ENCODE measurements around the gene LDLR. TPM values are rescaled to one million over a fixed set of nuclear protein-coding genes. Genes with fewer than 3 reads are reported as not detected.
"Not testable (repeated sequence)": the region's sequence is repeated elsewhere in the genome, so short reads cannot be mapped to it uniquely, and the experiment has no call there.

The LDLR gene
- total RNA-seq, 1 donor from 2014 or later = 39.3 TPM

DNA sequence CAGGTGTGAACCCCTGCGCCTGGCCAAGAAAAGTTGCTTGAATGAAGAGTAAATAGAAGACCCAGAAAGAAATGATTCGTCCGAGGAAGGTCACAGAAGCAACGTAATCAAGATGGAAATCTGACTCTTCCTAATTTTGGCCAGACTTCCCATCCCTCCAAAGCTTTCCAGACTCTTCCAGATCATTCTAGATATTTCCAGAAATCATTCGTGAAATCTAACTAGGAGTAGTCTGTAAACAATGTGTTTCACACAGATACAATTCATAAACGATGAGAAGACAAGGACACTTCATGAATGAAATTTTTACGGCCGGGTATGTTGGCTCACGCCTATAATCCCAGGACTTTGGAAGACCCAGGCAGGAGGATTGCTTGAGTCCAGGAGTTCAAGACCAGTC, 9.3 kb upstream of the LDLR start:
- H3K4me2 ChIP-seq = no peak overlapping the region
- no peaks in the 10 kb centered on the region for H3K27me3 ChIP-seq
- H3K9me3 ChIP-seq (ENCODE audit: low read depth) = no peaks in the 10 kb centered on the region
- H2AFZ ChIP-seq (replicated peaks) = no peak overlapping the region
- H3K4me1 Mint-ChIP-seq = peaks cover 3% of the 10 kb centered on the region
- no peak overlapping the region for H3K27ac ChIP-seq
- H3K9ac ChIP-seq = no peak overlapping the region
- H3K27me3 Mint-ChIP-seq (ENCODE audit: insufficient read depth, low read depth) = peaks cover 7% of the 10 kb centered on the region
- H3K4me3 ChIP-seq = no peak overlapping the region
- TF ChIP-seq, protein P1, sequence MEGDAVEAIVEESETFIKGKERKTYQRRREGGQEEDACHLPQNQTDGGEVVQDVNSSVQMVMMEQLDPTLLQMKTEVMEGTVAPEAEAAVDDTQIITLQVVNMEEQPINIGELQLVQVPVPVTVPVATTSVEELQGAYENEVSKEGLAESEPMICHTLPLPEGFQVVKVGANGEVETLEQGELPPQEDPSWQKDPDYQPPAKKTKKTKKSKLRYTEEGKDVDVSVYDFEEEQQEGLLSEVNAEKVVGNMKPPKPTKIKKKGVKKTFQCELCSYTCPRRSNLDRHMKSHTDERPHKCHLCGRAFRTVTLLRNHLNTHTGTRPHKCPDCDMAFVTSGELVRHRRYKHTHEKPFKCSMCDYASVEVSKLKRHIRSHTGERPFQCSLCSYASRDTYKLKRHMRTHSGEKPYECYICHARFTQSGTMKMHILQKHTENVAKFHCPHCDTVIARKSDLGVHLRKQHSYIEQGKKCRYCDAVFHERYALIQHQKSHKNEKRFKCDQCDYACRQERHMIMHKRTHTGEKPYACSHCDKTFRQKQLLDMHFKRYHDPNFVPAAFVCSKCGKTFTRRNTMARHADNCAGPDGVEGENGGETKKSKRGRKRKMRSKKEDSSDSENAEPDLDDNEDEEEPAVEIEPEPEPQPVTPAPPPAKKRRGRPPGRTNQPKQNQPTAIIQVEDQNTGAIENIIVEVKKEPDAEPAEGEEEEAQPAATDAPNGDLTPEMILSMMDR (IDR thresholded peaks at IDR 0.05) = no peak
- TF ChIP-seq EZH2phosphoT487 (IDR thresholded peaks at IDR 0.05) (no peak), EZH2 (IDR thresholded peaks at IDR 0.05) (no peak)
- H3F3A ChIP-seq (ENCODE audit: low read depth) = no peaks in the 10 kb centered on the region
- no peak overlapping the region for H3K4me3 Mint-ChIP-seq
- H3K79me2 ChIP-seq (ENCODE audit: low read depth) = no peaks in the 10 kb centered on the region
- H3K4me1 ChIP-seq = no peaks in the 10 kb centered on the region
- no peaks in the 10 kb centered on the region for H4K20me1 ChIP-seq (ENCODE audit: low read depth)
- H3K9me3 Mint-ChIP-seq = peaks cover 4% of the 10 kb centered on the region
- no peak for DNase-seq (ENCODE audit: low spot score)
- peaks cover 5% of the 10 kb centered on the region for H3K36me3 Mint-ChIP-seq
- no peak overlapping the region for H3K27ac Mint-ChIP-seq
- H3K36me3 ChIP-seq = no peaks in the 10 kb centered on the region

GRCh38 chr19:11087870-11088505, 1.3 kb upstream of the LDLR start:
- Histone ChIP-seq H3K4me1 (peaks cover 29% of the 10 kb centered on the region), H3K36me3 (no peaks in the 10 kb centered on the region), H3K27ac (no peak overlapping the region), H3K4me2 (no peak overlapping the region), H3F3A (ENCODE audit: low read depth) (peaks cover 28% of the 10 kb centered on the region), H3K9ac (no peak overlapping the region), H3K4me3 (no peak overlapping the region), H3K79me2 (ENCODE audit: low read depth) (peaks cover 36% of the 10 kb centered on the region), H3K9me3 (ENCODE audit: low read depth) (no peaks in the 10 kb centered on the region), H4K20me1 (ENCODE audit: low read depth) (peaks cover 25% of the 10 kb centered on the region), H3K27me3 (no peaks in the 10 kb centered on the region), H2AFZ (replicated peaks) (no peak overlapping the region)
- DNase-seq (ENCODE audit: low spot score) = no peak
- peaks cover 7% of the 10 kb centered on the region for H3K27me3 Mint-ChIP-seq (ENCODE audit: insufficient read depth, low read depth)
- peak overlapping the region; percentile 94 for H3K4me3 Mint-ChIP-seq
- H3K36me3 Mint-ChIP-seq = peaks cover 6% of the 10 kb centered on the region
- H3K9me3 Mint-ChIP-seq = no peaks in the 10 kb centered on the region
- peaks cover 29% of the 10 kb centered on the region for H3K4me1 Mint-ChIP-seq
- no peak for TF ChIP-seq EZH2phosphoT487 (IDR thresholded peaks at IDR 0.05)
- peak overlapping the region; percentile 98 for H3K27ac Mint-ChIP-seq

DNA sequence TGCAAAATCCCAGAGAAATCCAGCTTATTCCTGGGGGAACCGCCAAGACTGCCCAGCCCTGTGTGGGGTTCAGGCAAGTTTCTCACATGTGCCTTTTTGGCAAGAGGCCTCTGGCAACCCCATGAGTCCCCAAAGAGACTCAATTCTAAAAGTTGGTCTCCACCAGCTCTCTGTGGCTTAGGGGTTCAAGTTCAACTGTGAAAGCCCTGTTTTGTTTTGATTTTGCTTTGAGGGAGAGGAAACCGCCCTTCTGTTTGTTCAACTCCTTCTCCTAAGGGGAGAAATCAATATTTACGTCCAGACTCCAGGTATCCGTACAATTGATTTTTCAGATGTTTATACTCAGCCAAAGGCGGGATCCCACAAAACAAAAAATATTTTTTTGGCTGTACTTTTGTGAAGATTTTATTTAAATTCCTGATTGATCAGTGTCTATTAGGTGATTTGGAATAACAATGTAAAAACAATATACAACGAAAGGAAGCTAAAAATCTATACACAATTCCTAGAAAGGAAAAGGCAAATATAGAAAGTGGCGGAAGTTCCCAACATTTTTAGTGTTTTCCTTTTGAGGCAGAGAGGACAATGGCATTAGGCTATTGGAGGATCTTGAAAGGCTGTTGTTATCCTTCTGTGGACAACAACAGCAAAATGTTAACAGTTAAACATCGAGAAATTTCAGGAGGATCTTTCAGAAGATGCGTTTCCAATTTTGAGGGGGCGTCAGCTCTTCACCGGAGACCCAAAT, 583 bp upstream of the LDLR start:
- Mint-ChIP-seq H3K27me3 (ENCODE audit: insufficient read depth, low read depth) (peaks cover 7% of the 10 kb centered on the region), H3K36me3 (peaks cover 7% of the 10 kb centered on the region), H3K27ac (peak overlapping the region; percentile 98), H3K4me3 (peak overlapping the region; percentile 94), H3K9me3 (no peaks in the 10 kb centered on the region), H3K4me1 (peaks cover 30% of the 10 kb centered on the region)
- Histone ChIP-seq H3F3A (ENCODE audit: low read depth) (peaks cover 28% of the 10 kb centered on the region), H3K27ac (peak overlapping the region; percentile 97), H3K9me3 (ENCODE audit: low read depth) (no peaks in the 10 kb centered on the region), H4K20me1 (ENCODE audit: low read depth) (peaks cover 32% of the 10 kb centered on the region), H3K4me3 (peak overlapping the region; percentile 93), H2AFZ (replicated peaks) (peak overlapping the region; percentile 50), H3K27me3 (no peaks in the 10 kb centered on the region), H3K79me2 (ENCODE audit: low read depth) (peaks cover 43% of the 10 kb centered on the region), H3K36me3 (no peaks in the 10 kb centered on the region), H3K4me1 (peaks cover 29% of the 10 kb centered on the region), H3K9ac (no peak overlapping the region), H3K4me2 (peak overlapping the region; percentile 70)
- DNase-seq (ENCODE audit: low spot score) = no peak
- TF ChIP-seq EZH2phosphoT487 (IDR thresholded peaks at IDR 0.05) = no peak
- TF ChIP-seq, protein P1 (IDR thresholded peaks at IDR 0.05) = no peak
- no peak for TF ChIP-seq EZH2 (IDR thresholded peaks at IDR 0.05)

- peak overlapping the region; percentile 76 for H3K27ac Mint-ChIP-seq
- peaks cover 56% of the 10 kb centered on the region for H3K79me2 ChIP-seq (ENCODE audit: low read depth)
- H3K27me3 ChIP-seq; DNase-seq (ENCODE audit: low spot score); H3K9me3 ChIP-seq (ENCODE audit: low read depth); H3K9me3 Mint-ChIP-seq; H3K36me3 ChIP-seq; H3K27me3 Mint-ChIP-seq (ENCODE audit: insufficient read depth, low read depth); H2AFZ ChIP-seq (replicated peaks): not testable (repeated sequence)
- H3K36me3 Mint-ChIP-seq = peaks cover 15% of the 10 kb centered on the region
- H3K4me1 Mint-ChIP-seq = peaks cover 35% of the 10 kb centered on the region
- peaks cover 45% of the 10 kb centered on the region for H4K20me1 ChIP-seq (ENCODE audit: low read depth)
- H3K27ac ChIP-seq = peak overlapping the region; percentile 97
- H3K4me1 ChIP-seq = peaks cover 29% of the 10 kb centered on the region
- H3F3A ChIP-seq (ENCODE audit: low read depth) = peaks cover 28% of the 10 kb centered on the region
- peak overlapping the region; percentile 94 for H3K4me3 Mint-ChIP-seq
- H3K9ac ChIP-seq = peak overlapping the region; percentile 83
- peak overlapping the region; percentile 70 for H3K4me2 ChIP-seq
- H3K4me3 ChIP-seq = peak overlapping the region; percentile 93
Observed at GRCh38 chr19:11090014-11090263, 676 bp downstream of the LDLR start.
